Smooth muscle cell (in vitro differentiated cells): ENCODE results near the gene NSF. TPM values are rescaled to one million over a fixed set of nuclear protein-coding genes. Genes with fewer than 3 reads are reported as not detected.

Experiments used
- DNase-seq: peaks from one replicate; lab custom pipeline; 2025; ENCODE audit not compliant: unreplicated experiment; lab: John Stamatoyannopoulos, UW
- H2AFZ ChIP-seq: fragments of 200-600 bp; sonication (generic); 2 replicates; pipeline ENCODE4 v1.6.0; 2016; ENCODE audit warnings: antibody characterized with exemption, low read depth, mild to moderate bottlenecking
- H3F3A ChIP-seq: fragments of 200-600 bp; sonication (generic); 2 replicates; pipeline ENCODE4 v1.6.0; 2017; ENCODE audit warnings: antibody characterized with exemption, low read depth
- H3K27ac ChIP-seq: fragments of 200-600 bp; sonication (generic); 2 replicates; pipeline ENCODE4 v1.5.1; 2016; ENCODE audit warnings: low read depth, mild to moderate bottlenecking
- H3K27me3 ChIP-seq: fragments of 200-600 bp; sonication (generic); 2 replicates; pipeline ENCODE4 v1.6.1; 2016; ENCODE audit warnings: low read depth, mild to moderate bottlenecking
- H3K36me3 ChIP-seq: fragments of 200-600 bp; sonication (generic); 2 replicates; pipeline ENCODE4 v1.5.1; 2016; ENCODE audit warnings: low read depth
- H3K4me1 ChIP-seq: fragments of 200-600 bp; sonication (generic); 2 replicates; pipeline ENCODE4 v1.5.1; 2016; ENCODE audit warnings: low read depth
- H3K4me2 ChIP-seq: fragments of 200-600 bp; sonication (generic); 2 replicates; pipeline ENCODE4 v1.6.0; 2016; ENCODE audit warnings: mild to moderate bottlenecking
- H3K4me3 ChIP-seq: fragments of 200-600 bp; sonication (generic); 2 replicates; pipeline ENCODE4 v1.5.1; 2016; ENCODE audit warnings: mild to moderate bottlenecking
- H3K79me2 ChIP-seq: fragments of 200-600 bp; sonication (generic); 2 replicates; pipeline ENCODE4 v1.6.0; 2016; ENCODE audit warnings: low read depth, mild to moderate bottlenecking
- H3K9ac ChIP-seq: fragments of 200-600 bp; sonication (generic); 2 replicates; pipeline ENCODE4 v1.6.0; 2016; ENCODE audit warnings: low read depth
- H3K9me3 ChIP-seq: fragments of 200-600 bp; sonication (generic); replicated peaks from 2 replicates; pipeline ENCODE4 v1.5.1; 2016; ENCODE audit warnings: low read depth
- H4K20me1 ChIP-seq: fragments of 200-600 bp; sonication (generic); 2 replicates; pipeline ENCODE4 v1.6.0; 2016; ENCODE audit warnings: low read depth
- WGBS: methylation state at CpG from one replicate; pipeline ENCODE4 v1.1.7; 2016; ENCODE audit warnings: low lambda C conversion rate; 5-methylcytosine and 5-hydroxymethylcytosine counted together
- polyA plus RNA-seq: library from polyadenylated mRNA; unstranded; fragments of >200 nt; fragmentation: Nextera tagmentation; extraction: Ambion mirVana; gene quantifications from 2 replicates; pipeline ENCODE4 v1.2.1, GENCODE V29; 2016
- total RNA-seq: library from RNA; depleted of rRNA; stranded (reverse); fragments of >200 nt; gene quantifications from 2 replicates; pipeline ENCODE4 v1.2.3, GENCODE V29; 2014
- TF ChIP-seq, protein P1 (sequence below): fragments of 200-600 bp; sonication (generic); IDR thresholded peaks from 2 replicates; pipeline ENCODE4 v1.5.1; 2017; ENCODE audit warnings: borderline replicate concordance, mild to moderate bottlenecking, antibody characterized with exemption; ENCODE audit not compliant: insufficient read depth, poor library complexity, severe bottlenecking

NSF gene
- total and polyA plus RNA-seq, 2 experiments from 2014 or later: 27.7 to 34.0 TPM

DNA sequence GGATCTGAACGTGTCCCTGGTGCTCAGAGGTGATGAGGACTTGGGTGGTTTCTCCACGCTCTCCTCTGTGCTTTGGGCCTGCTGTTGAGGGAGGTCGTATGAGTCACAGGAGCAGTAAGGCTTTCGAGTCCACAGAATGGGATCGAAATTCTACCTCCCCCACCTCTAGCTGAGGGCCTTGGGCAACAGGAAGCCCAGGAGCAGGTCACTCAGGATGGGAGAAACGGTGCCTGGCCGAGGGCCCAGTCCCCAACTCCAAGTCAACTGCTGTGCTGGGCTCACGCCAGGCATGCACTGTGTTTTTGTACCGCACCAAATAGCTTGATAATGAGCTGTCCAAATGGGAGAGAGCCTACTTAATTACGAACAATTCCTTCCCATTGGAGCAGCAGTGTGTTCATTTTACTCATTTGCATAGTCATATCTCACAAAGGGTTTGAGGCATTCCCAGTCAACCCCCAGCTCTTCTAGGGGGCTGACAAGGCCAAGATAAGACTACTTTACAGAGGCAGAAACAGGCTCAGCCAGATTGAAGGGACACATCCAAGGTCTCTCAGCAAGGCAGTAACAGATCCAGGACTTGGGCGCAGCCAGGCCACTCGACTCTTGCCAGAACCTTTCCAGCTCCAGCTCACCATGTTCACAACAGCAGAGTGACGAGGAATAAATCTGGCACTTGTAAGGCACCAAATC lies 174.4 kb downstream of the NSF start:
- H2AFZ ChIP-seq: no peak overlapping the region

DNA sequence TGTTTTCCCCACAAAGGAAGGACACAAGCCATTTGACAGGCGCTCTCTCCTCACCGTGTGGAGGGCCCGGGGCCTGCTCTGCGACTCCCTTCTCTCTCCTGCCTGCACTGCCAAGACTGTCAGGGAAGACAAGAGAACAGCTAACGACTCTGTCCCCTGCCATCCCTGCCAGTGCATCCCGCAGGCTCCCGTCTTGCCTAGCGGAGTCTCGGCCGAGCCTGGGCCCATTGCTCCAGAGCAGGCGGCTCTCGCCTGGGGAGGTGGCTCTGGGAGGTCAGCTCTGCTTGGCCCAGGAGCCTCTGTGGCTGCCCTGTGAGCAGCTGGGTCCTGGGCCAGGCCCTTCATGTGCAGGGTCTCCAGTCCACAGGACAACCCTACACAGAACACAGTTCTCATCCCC lies 175.0 kb downstream of the NSF start:
- Histone ChIP-seq H3F3A (no peaks in the 10 kb centered on the region), H3K27ac (no peak overlapping the region), H3K27me3 (no peaks in the 10 kb centered on the region), H3K79me2 (no peaks in the 10 kb centered on the region), H3K9me3 (no peaks in the 10 kb centered on the region), H4K20me1 (no peaks in the 10 kb centered on the region), H3K4me1 (no peaks in the 10 kb centered on the region), H2AFZ (no peak overlapping the region), H3K4me2 (no peak overlapping the region), H3K9ac (no peak overlapping the region), H3K4me3 (no peak overlapping the region), H3K36me3 (no peaks in the 10 kb centered on the region)
- TF ChIP-seq, protein P1, sequence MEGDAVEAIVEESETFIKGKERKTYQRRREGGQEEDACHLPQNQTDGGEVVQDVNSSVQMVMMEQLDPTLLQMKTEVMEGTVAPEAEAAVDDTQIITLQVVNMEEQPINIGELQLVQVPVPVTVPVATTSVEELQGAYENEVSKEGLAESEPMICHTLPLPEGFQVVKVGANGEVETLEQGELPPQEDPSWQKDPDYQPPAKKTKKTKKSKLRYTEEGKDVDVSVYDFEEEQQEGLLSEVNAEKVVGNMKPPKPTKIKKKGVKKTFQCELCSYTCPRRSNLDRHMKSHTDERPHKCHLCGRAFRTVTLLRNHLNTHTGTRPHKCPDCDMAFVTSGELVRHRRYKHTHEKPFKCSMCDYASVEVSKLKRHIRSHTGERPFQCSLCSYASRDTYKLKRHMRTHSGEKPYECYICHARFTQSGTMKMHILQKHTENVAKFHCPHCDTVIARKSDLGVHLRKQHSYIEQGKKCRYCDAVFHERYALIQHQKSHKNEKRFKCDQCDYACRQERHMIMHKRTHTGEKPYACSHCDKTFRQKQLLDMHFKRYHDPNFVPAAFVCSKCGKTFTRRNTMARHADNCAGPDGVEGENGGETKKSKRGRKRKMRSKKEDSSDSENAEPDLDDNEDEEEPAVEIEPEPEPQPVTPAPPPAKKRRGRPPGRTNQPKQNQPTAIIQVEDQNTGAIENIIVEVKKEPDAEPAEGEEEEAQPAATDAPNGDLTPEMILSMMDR: no peak
- 90% methylated on average over 12 of the region's 12 CpGs for WGBS
- DNase-seq: no peak

More for the DNA sequence above, 174.4 kb downstream of the NSF start:
- Histone ChIP-seq H3K4me3 (no peak overlapping the region), H3K4me2 (peak overlapping the region; percentile 31), H3F3A (no peaks in the 10 kb centered on the region), H3K27ac (no peak overlapping the region), H3K9me3 (no peaks in the 10 kb centered on the region), H3K9ac (no peak overlapping the region), H3K4me1 (no peaks in the 10 kb centered on the region), H3K27me3 (no peaks in the 10 kb centered on the region), H3K79me2 (no peaks in the 10 kb centered on the region), H3K36me3 (no peaks in the 10 kb centered on the region), H4K20me1 (no peaks in the 10 kb centered on the region)
- DNase-seq: no peak
- TF ChIP-seq, protein P1: no peak
- WGBS: 61% methylated on average over 13 of the region's 13 CpGs

DNA sequence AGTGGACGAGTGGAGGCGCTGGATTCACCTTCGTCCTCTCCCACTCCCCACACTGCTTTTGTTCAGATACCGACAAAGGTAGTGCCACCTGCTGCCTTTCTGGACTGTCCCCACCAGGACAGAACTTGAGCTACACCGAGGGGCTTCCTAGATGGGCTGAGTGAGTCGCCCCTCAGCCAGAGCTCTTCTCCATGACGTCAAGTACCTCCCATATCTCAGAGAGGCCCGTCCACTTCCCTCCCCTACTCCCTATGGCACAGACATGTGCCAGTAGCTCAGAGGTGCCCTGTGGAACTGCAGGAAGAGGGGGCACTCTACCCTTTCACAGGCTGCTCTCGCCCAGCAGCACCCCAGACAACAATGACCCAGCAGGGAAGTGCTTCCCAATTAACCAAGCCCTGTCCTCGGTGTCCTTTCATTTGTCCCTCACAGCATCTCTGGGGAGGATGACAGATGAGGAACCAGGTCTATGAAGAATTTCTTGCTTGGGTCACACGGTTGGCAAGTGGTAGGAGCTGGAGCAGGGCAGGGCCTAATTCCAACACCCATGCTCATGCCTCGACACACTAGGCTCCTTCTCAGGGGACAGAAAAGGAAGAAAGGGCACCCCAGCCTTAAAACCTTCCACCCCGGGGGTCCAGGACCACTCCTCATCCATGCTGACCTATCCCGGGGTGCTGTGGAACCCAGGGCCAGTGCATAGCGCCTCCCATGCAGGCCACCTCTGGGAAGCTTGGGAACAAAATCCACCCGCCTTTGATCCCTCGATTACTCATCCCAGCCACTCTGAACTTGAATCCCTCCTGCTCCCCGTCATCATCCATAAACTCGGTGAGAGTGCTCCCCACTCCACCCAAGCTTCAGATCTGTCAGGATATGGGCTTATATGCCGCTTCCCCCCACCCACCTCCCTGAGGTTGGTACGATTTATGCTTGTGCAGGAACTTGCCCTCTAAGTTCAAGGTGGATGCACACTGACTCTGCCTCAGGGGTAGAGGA lies 176.3 kb downstream of the NSF start:
- no peak for DNase-seq
- WGBS: 84% methylated on average over 21 of the region's 21 CpGs

More for the DNA sequence above, 176.3 kb downstream of the NSF start:
- TF ChIP-seq, protein P1: no peak
- H3K27ac ChIP-seq: no peak overlapping the region
- H3K27me3 ChIP-seq: no peaks in the 10 kb centered on the region
- H2AFZ ChIP-seq: no peak overlapping the region
- no peaks in the 10 kb centered on the region for H3K36me3 ChIP-seq
- no peak overlapping the region for H3K4me2 ChIP-seq
- no peak overlapping the region for H3K4me3 ChIP-seq
- no peak overlapping the region for H3K9ac ChIP-seq
- H3K79me2 ChIP-seq: no peaks in the 10 kb centered on the region
- no peaks in the 10 kb centered on the region for H4K20me1 ChIP-seq
- H3F3A ChIP-seq: no peaks in the 10 kb centered on the region
- no peaks in the 10 kb centered on the region for H3K4me1 ChIP-seq
- H3K9me3 ChIP-seq: no peaks in the 10 kb centered on the region
